Fibroblast of peridontal ligament (primary cell): ENCODE measurements around the gene PTPN4.
"Not testable (repeated sequence)": the region's sequence is repeated elsewhere in the genome, so short reads cannot be mapped to it uniquely, and the experiment has no call there.

Source experiments
- DNase-seq: peaks from one replicate; pipeline ENCODE4 v3.0.0-alpha.2; 2010; ENCODE audit errors: extremely low read depth

The PTPN4 gene

DNA sequence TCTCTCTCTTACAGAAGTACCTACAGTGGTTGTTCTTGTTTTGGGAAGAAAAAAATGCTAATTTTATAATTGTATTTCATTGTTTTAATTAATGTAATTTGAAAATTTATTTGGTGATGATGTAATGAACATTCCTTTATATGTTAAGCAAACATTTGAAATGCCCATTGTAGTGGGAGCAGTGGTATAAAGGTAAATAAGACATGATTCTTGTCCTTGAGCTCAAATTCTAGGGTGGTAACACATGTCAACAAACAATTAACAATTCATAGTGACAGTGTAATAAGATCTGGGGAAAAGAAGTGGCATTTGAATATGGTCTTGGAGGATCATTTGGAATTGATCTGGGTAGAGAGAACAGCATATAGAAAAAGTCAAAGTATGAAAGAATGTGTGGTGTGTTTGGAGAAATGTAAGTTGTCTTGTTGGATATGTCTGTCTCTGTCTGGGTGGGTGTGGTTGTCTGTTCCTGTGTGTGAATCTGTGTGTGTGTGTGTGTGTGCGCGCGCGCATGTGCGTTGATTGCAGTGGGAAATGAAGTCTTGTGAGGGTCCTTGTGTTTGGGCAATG lies 5.8 kb downstream of the PTPN4 start:
- DNase-seq, result no peak

DNA sequence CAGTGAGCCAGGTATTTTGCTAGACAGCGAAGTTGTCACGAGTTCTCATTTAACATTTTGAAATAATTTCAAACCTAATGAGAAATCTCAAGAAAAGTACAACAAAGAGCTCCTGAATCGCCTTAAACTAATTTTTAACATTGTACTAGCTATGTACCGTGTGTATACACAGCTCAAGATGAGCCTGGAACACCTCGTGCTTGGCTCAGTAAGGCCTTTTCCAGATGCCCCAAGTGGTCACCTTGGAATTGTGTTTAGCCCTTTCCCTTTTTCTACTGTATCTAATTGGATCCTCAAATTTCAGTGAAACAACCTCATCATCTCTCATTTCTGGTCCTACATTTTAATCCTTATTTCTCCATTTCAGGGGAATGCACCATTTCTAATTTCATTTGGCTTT lies 7.2 kb downstream of the PTPN4 start:
- DNase-seq, result no peak

DNA sequence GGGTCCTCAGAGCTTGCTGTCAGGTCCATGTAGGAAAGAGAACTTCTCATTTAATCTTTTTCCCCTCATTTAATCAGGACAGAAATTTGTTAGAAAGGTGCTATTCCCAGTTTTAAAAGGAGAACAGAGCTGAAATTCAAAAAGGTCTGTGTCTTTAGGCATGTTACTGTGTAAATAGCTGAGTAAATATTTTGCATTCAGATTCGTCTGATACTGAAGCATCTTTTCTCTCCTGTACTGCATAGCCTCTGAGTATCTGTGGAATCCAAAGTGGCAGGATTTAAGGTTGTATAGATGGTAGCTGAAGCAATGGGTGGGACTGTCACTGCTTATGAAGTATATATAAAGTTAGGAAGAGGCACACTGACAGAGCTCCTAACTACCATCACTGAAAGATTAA lies 9.0 kb downstream of the PTPN4 start:
- no peak for DNase-seq

GRCh38 chr2:119769645-119770044 lies 9.9 kb downstream of the PTPN4 start:
- no peak for DNase-seq

- no peak for DNase-seq
These were observed 11.6 kb downstream of the PTPN4 start for GRCh38 chr2:119771331-119771730.

DNA sequence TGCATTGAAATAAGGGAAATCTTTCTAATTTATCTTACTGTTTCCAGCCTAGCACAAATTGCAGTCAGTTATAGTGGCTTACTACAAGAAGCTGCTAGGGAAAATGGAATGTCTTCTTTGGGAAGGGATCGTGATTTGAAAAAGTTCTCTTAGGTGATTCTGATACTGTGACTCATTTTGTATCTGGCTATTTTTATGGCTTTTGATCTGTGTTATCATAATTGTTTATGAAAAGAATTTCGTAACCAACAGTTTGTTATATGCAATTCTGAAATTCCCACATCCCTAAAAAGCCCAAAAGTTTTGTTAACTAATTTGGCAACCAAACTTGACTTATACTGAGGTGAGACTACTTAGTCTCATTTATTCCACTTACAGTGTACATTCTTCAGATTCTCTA lies 12.4 kb downstream of the PTPN4 start:
- no peak for DNase-seq

- no peak for DNase-seq
These were observed 13.0 kb downstream of the PTPN4 start for GRCh38 chr2:119772767-119773166.

- DNase-seq, result no peak
These were observed 14.3 kb downstream of the PTPN4 start for GRCh38 chr2:119774026-119774425.

GRCh38 chr2:119775102-119775501 lies 15.4 kb downstream of the PTPN4 start:
- no peak for DNase-seq

DNA sequence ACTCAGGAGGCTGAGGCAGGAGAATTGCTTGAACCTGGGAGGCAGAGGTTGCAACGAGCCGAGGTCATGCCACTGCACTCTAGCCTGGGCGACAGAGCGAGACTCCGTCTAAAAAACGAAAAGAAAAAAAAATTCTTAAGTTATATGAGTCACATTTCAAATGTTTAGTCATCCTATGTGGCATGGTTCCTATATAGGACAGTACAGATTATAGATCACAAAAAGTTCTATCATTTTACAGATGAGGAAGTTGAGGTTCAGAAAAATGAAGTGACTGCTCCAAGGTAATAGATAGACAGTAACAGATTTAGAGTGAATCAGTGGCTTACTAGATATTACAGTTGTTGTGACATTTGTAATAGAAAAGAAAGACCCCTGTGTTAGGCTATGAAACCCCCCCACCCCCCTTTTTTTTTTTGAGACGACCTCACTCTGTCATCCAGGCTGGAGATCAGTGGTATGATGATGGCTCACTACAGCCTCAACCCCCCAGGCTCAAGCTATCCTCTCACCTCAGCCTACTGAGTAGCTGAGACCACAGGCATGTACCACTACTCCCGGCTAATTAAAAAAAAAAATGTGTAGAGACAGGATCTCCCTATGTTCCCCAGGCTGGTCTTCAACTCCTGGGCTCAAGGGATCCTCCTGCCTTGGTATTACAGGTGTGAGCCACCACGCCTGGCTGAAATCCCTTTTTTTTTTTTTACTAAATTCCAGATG lies 22.7 kb downstream of the PTPN4 start:
- DNase-seq, result no peak

GRCh38 chr2:119784876-119785275 lies 25.2 kb downstream of the PTPN4 start:
- DNase-seq, result no peak

DNA sequence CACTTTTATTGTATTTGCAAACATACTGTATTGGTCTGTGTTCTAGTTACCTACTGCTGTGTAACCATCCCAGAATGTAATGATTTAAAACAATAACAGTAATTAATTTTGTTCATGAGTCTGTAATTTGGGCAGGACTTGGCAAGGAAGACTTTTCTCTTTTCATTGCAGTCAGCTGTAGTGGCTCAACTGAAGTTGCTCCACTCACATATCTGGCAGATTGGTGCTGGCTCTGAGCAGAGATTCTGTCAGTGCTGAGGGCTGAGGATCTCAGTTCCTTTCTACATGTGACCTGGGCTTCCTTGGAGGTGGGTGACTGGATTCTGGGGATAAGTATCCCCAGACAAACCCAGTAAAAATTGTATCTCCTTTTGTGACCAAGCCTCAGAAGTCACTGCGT lies 26.6 kb downstream of the PTPN4 start:
- no peak for DNase-seq

GRCh38 chr2:119788752-119789151 lies 29.0 kb downstream of the PTPN4 start:
- DNase-seq, result no peak

GRCh38 chr2:119790466-119790865 lies 30.7 kb downstream of the PTPN4 start:
- no peak for DNase-seq

- no peak for DNase-seq
These were observed 33.2 kb downstream of the PTPN4 start for GRCh38 chr2:119792907-119793312.

DNA sequence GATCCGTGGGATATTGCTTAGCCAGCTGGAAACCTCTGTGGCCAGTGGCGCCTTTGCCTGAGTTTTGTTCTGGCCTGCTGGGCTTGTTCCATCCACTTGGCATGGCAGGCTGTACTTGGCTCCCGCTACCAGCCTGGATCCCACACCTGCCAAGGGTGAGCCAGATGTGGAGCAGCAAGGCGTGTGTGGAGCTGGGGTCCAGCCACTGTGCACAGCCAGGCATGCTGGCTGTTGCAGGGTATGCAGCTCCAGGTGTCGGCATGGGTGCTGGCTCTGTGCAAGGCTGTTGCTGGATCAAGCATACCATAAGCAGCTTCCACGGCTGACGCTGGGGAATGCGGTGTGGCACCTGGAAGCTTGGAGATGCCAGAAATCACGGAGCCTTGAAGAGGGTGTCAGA lies 34.5 kb downstream of the PTPN4 start:
- no peak for DNase-seq

DNA sequence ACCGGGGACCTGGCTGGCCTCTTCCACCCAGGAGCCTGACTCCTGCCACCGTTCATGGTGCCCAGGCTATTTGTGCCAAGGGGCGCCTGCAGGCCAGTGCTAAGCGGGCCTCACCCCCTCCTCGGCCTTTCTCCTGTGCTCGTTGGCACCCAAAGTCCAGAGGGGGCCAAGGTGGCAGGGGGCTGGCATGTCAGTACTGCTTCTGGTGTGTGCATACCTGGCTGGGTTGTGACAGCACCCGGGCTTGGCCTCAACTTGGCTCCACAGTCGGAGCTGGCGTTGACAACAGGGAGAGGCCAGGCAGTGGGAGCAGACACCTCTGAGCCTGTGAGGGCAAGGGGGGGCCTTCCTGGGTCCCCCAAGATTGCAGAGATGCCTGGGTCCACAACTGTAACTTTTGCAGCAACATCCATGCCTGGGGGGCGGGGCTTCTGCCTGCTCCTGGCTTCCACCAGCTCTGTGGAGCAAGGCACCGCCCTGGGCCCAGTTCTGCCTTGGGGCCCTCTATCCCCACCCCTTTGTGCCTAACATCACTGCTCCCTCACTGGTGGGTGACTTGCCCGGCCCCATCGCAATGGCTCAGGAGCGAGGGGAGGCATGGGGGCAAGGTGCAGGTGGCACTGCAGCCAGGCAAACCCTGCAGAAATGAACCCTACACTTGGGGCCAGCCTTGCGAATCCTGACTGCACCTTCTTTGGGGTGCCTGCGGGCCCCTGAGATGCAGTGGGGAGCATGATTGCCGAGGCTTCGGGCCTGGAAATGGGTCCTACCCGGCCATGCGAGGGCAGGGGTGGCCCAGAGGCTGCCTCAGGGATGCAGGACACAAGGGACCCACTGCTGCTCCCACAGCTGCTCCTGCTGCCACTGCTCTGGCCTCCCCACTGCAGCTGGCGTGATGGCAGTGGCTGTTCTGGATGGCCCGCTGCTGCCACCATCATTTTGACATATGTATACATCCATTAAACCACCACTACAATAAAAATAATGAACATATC lies 35.9 kb downstream of the PTPN4 start:
- no peak for DNase-seq

DNA sequence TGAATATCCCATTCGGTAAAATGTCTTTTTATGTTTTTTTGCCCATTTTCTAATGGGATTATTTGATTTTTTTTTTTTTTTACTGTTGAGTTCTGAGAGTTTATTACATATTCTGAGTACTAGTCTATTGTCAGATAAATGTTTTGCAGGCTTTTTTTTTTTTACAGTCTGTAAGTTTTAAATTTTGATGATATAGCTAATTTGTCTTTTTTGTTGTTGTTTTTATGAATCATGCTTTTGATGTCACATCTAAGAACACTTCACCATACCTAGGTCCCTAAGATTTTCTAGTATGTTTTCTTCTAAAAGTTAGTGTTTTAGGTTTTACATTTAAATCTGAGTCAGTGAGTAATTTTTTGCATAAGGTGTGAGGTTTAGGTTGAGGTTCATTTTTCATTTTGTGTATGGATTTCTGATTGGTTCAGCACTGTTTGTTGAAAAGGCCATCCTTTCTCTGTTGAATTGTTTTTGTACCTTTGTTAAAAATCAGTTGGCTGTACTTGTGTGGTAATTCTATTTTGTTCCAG lies 40.7 kb downstream of the PTPN4 start:
- DNase-seq, result no peak

GRCh38 chr2:119801040-119801439 lies 41.3 kb downstream of the PTPN4 start:
- no peak for DNase-seq

GRCh38 chr2:119801989-119802388 lies 42.3 kb downstream of the PTPN4 start:
- DNase-seq, result not testable (repeated sequence)

DNA sequence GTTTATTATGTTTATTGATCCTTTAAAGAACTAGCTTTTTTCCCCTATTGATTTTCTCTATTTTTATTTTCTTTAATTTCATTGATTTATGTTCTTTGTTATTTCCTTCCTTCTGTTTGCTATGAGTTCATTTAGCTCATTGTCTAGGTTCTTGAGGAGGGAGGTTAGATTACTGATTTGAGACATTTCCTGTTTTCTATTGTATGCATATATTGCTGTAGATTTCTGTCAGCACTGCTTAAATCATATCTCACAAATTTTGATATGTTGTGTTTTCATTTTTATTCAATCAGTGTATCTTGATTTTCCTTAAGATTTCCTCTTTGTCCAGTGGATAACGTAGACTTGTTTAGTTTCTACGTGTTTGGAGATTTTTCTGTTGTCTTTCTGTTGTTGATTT lies 43.4 kb downstream of the PTPN4 start:
- DNase-seq, result no peak

GRCh38 chr2:119804409-119804808 lies 44.7 kb downstream of the PTPN4 start:
- not testable (repeated sequence) for DNase-seq
